KMS-11 (cell line): Measurements from ENCODE around the gene FZD8.

ENCODE experiments used
- H2AFZ ChIP-seq: fragments of 200-600 bp; sonication (generic); 2 replicates; pipeline ENCODE4 v1.6.1; 2016; ENCODE audit warnings: antibody characterized with exemption, mixed run types, low read depth
- H3K27ac ChIP-seq: fragments of 200-600 bp; sonication (generic); 2 replicates; pipeline ENCODE4 v1.6.1; 2016; ENCODE audit warnings: mild to moderate bottlenecking, mixed run types
- H3K27me3 ChIP-seq: fragments of 200-600 bp; sonication (generic); 2 replicates; pipeline ENCODE4 v1.6.1; 2017; ENCODE audit warnings: mild to moderate bottlenecking, low read depth, mixed run types, moderate library complexity; ENCODE audit not compliant: insufficient read depth
- H3K36me3 ChIP-seq: fragments of 200-600 bp; sonication (generic); 2 replicates; pipeline ENCODE4 v1.6.1; 2017; ENCODE audit warnings: mild to moderate bottlenecking, mixed run types; ENCODE audit not compliant: insufficient read depth
- H3K4me1 ChIP-seq: fragments of 200-600 bp; sonication (generic); 2 replicates; pipeline ENCODE4 v1.6.1; 2016; ENCODE audit warnings: mild to moderate bottlenecking, low read depth, mixed run types; ENCODE audit not compliant: poor library complexity, severe bottlenecking
- H3K4me2 ChIP-seq: fragments of 200-600 bp; sonication (generic); 2 replicates; pipeline ENCODE4 v1.7.0; 2016; ENCODE audit warnings: mild to moderate bottlenecking, mixed run types
- H3K4me3 ChIP-seq: fragments of 200-600 bp; sonication (generic); IDR thresholded peaks from 2 replicates; pipeline ENCODE4 v1.6.1; 2017; ENCODE audit warnings: low read depth, low read length, mixed read lengths; ENCODE audit not compliant: insufficient read depth
- H3K79me2 ChIP-seq: fragments of 200-600 bp; sonication (generic); 2 replicates; pipeline ENCODE4 v1.6.1; 2016; ENCODE audit warnings: low read depth, mixed run types; ENCODE audit not compliant: insufficient read depth
- H3K9ac ChIP-seq: fragments of 200-600 bp; sonication (generic); 2 replicates; pipeline ENCODE4 v1.6.1; 2016; ENCODE audit warnings: mild to moderate bottlenecking, mixed run types
- H4K20me1 ChIP-seq: fragments of 200-600 bp; sonication (generic); 2 replicates; pipeline ENCODE4 v1.6.1; 2016; ENCODE audit warnings: mild to moderate bottlenecking, mixed run types; ENCODE audit not compliant: insufficient read depth
- CTCF ChIP-seq: fragments of 200-600 bp; sonication (generic); conservative IDR thresholded peaks from 2 replicates; pipeline ENCODE4 v1.6.1; 2017; ENCODE audit warnings: low read depth, mild to moderate bottlenecking, antibody characterized with exemption, low read length, moderate library complexity, mixed read lengths

Gene FZD8

DNA sequence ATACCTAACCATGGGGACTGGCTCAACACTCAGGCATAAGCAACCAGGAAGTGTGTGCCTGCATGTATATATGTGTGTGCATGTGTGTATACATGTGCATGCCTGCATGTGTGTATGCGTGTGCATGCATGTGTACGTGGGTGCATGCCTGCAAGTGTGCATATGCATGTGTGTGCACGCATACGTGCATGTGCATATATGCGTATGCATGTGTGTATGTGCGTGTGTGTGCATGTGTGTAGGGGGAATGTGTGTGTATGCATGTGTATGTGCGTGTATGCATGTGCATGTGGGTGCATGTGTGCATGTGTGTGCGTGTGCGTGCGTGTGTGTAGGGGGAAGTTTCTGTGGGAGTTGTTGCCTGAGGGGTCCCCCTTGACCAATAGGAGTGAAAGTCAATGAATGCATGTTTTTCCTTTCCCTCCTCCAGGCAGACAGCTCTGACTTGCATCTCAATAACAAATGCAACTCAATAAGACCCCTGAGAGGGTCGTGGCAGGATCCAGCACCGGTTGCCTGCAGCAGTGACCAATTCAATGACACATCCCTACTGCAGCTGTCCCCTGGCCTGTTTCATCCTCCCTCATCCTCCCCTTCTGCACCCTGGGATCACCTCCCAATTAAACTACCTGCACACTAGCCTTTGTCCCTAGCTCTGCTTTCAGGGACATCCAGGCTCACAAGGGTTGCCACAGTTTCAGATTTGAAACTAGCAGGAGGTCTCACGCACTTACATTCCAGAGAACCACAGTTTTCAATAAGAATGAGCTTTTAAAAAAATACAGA lies 27.0 kb upstream of the FZD8 start:
- Histone ChIP-seq H3K27ac (no peak overlapping the region), H3K79me2 (no peaks in the 10 kb centered on the region), H3K9ac (no peak overlapping the region), H2AFZ (no peak overlapping the region), H3K4me2 (no peak overlapping the region), H3K36me3 (no peaks in the 10 kb centered on the region), H3K4me1 (peaks cover 7% of the 10 kb centered on the region), H3K27me3 (no peaks in the 10 kb centered on the region), H4K20me1 (no peaks in the 10 kb centered on the region), H3K4me3 (no peak overlapping the region)
- TF ChIP-seq CTCF, result no peak

GRCh38 chr10:35667971-35668370 lies 25.9 kb upstream of the FZD8 start:
- no peak overlapping the region for H3K4me2 ChIP-seq
- H3K27ac ChIP-seq, result no peak overlapping the region
- H3K36me3 ChIP-seq, result no peaks in the 10 kb centered on the region
- no peaks in the 10 kb centered on the region for H4K20me1 ChIP-seq
- H3K4me3 ChIP-seq, result no peak overlapping the region
- no peaks in the 10 kb centered on the region for H3K4me1 ChIP-seq
- no peak overlapping the region for H3K9ac ChIP-seq
- no peak overlapping the region for H2AFZ ChIP-seq
- no peaks in the 10 kb centered on the region for H3K79me2 ChIP-seq
- TF ChIP-seq CTCF, result no peak
- H3K27me3 ChIP-seq, result no peaks in the 10 kb centered on the region

DNA sequence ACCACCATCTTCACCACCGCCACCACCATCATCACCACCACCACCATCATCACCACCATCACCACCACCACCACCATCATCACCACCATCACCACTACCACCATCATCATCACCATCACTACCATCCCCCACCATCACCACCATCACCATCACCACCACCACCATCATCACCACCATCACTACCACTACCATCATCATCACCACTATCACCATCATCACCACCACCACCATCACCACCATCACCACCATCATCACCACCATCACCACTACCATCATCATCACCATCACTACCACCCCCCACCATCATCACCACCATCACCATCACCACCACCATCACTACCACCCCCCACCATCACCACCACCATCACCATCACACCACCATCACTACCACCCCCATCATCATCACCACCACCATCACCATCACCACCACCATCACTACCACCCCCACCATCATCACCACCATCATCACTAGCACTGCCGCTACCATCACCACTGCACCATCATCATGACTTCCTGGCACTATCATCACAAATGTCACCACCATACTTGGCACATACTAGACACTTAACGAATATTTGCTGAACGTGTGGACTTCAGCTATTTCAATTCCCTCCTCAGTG lies 25.3 kb upstream of the FZD8 start:
- no peak overlapping the region for H3K4me3 ChIP-seq
- no peaks in the 10 kb centered on the region for H3K36me3 ChIP-seq
- no peak overlapping the region for H3K9ac ChIP-seq
- no peak overlapping the region for H2AFZ ChIP-seq
- no peaks in the 10 kb centered on the region for H3K79me2 ChIP-seq
- H4K20me1 ChIP-seq, result no peaks in the 10 kb centered on the region
- no peaks in the 10 kb centered on the region for H3K27me3 ChIP-seq
- H3K4me2 ChIP-seq, result no peak overlapping the region
- TF ChIP-seq CTCF, result no peak
- no peak overlapping the region for H3K27ac ChIP-seq
- H3K4me1 ChIP-seq, result no peaks in the 10 kb centered on the region

DNA sequence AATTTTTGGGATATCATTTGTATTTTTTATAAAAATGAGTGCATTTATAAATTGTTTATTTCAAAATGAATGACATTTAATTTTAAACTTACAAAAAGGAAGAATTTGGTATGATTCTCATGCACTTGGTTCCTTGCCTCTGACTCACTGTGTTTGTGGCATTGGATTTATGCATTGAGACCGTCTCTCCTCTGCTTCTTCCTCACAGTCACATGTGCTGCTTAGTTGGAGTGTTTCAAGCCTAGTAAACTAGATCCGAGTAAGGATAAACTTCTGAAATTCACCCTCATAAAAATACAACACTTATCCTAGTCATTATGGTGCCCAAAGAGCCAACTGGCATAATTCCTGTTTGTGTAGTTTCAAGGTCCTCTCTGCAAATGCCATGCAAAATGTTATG lies 19.1 kb upstream of the FZD8 start:
- Histone ChIP-seq H4K20me1 (no peaks in the 10 kb centered on the region), H3K4me1 (no peaks in the 10 kb centered on the region), H2AFZ (no peak overlapping the region), H3K4me2 (no peak overlapping the region), H3K9ac (no peak overlapping the region), H3K79me2 (no peaks in the 10 kb centered on the region), H3K4me3 (no peak overlapping the region), H3K27ac (no peak overlapping the region), H3K27me3 (no peaks in the 10 kb centered on the region), H3K36me3 (no peaks in the 10 kb centered on the region)
- TF ChIP-seq CTCF, result no peak
